ENCODE results near the gene SOX13.

Gene SOX13

GRCh38 chr1:204092632-204093420, 19.9 kb downstream of the SOX13 start:
- TF ChIP-seq CTCF (IDR thresholded peaks at IDR 0.05; ENCODE audit: control insufficient read depth, extremely low read depth, insufficient read depth) = no peak
- DNase-seq (ENCODE audit: low read depth) = no peak
- H3K4me3 ChIP-seq (ENCODE audit: low read depth, low read length) = no peak overlapping the region

- DNase-seq (ENCODE audit: low read depth) = no peak
- no peak for TF ChIP-seq CTCF (IDR thresholded peaks at IDR 0.05; ENCODE audit: control insufficient read depth, extremely low read depth, insufficient read depth)
- H3K4me3 ChIP-seq (ENCODE audit: low read depth, low read length) = no peak overlapping the region
These were observed 20.5 kb downstream of the SOX13 start for GRCh38 chr1:204093421-204093717.

- no peak for TF ChIP-seq CTCF (IDR thresholded peaks at IDR 0.05; ENCODE audit: control insufficient read depth, extremely low read depth, insufficient read depth)
- H3K4me3 ChIP-seq (ENCODE audit: low read depth, low read length) = no peak overlapping the region
- no peak for DNase-seq (ENCODE audit: low read depth)
These were observed 20.9 kb downstream of the SOX13 start for GRCh38 chr1:204093781-204094180.

GRCh38 chr1:204094313-204094729, 21.4 kb downstream of the SOX13 start:
- TF ChIP-seq CTCF (IDR thresholded peaks at IDR 0.05; ENCODE audit: control insufficient read depth, extremely low read depth, insufficient read depth) = no peak
- no peak for DNase-seq (ENCODE audit: low read depth)
- H3K4me3 ChIP-seq (ENCODE audit: low read depth, low read length) = no peak overlapping the region

GRCh38 chr1:204094856-204095634, 22.1 kb downstream of the SOX13 start:
- no peak overlapping the region for H3K4me3 ChIP-seq (ENCODE audit: low read depth, low read length)
- TF ChIP-seq CTCF (IDR thresholded peaks at IDR 0.05; ENCODE audit: control insufficient read depth, extremely low read depth, insufficient read depth) = no peak
- no peak for DNase-seq (ENCODE audit: low read depth)

- H3K4me3 ChIP-seq (ENCODE audit: low read depth, low read length) = no peak overlapping the region
- DNase-seq (ENCODE audit: low read depth) = no peak
- no peak for TF ChIP-seq CTCF (IDR thresholded peaks at IDR 0.05; ENCODE audit: control insufficient read depth, extremely low read depth, insufficient read depth)
These were observed 24.0 kb downstream of the SOX13 start for GRCh38 chr1:204096931-204097330.
